Umbilical cord (tissue), 1 donor: ENCODE results near the gene MRPS16. TPM values are rescaled to one million over a fixed set of nuclear protein-coding genes. Genes with fewer than 3 reads are reported as not detected.

ENCODE experiments used
- total RNA-seq: library from RNA; depleted of rRNA; stranded (reverse); fragments of >200 nt; gene quantifications from one replicate; pipeline ENCODE4 v1.2.3, GENCODE V29; 2014; ENCODE audit warnings: low replicate concordance; ENCODE audit not compliant: insufficient read depth

MRPS16 gene
- total RNA-seq, 1 donor from 2014 or later, result 24.3 TPM

Other genes with a start within 250 kb of the MRPS16 start
- gene P4HA1, start 155.8 kb downstream of the MRPS16 start, total RNA-seq, result 288 TPM
- 8.4 TPM for gene NUDT13, start 142.2 kb downstream of the MRPS16 start, total RNA-seq
- 26.5 TPM for gene ECD, start 84.6 kb downstream of the MRPS16 start, total RNA-seq
- 24.1 TPM for gene FAM149B1, start 84.5 kb downstream of the MRPS16 start, total RNA-seq
- 23.6 TPM for gene DNAJC9, start 5.4 kb downstream of the MRPS16 start, total RNA-seq
- 6.5 TPM for gene CFAP70, start 106.2 kb upstream of the MRPS16 start, total RNA-seq
- gene ANXA7, start 161.4 kb upstream of the MRPS16 start, total RNA-seq, result 61.9 TPM
- 1.4 TPM for gene MSS51, start 180.9 kb upstream of the MRPS16 start, total RNA-seq
- gene PPP3CB, start 243.4 kb upstream of the MRPS16 start, total RNA-seq, result 37.1 TPM